HG02938 (cell line): ENCODE results near the gene MAD2L1BP.

Experiments used
- ATAC-seq: cut with Tn5 transposase; IDR thresholded peaks from one replicate; pipeline ENCODE4 v1.9.1; 2021; ENCODE audit warnings: mild to moderate bottlenecking, moderate library complexity; ENCODE audit not compliant: unreplicated experiment

MAD2L1BP gene

GRCh38 chr6:43665376-43665775 lies 29.7 kb downstream of the MAD2L1BP start:
- ATAC-seq, result no peak

DNA sequence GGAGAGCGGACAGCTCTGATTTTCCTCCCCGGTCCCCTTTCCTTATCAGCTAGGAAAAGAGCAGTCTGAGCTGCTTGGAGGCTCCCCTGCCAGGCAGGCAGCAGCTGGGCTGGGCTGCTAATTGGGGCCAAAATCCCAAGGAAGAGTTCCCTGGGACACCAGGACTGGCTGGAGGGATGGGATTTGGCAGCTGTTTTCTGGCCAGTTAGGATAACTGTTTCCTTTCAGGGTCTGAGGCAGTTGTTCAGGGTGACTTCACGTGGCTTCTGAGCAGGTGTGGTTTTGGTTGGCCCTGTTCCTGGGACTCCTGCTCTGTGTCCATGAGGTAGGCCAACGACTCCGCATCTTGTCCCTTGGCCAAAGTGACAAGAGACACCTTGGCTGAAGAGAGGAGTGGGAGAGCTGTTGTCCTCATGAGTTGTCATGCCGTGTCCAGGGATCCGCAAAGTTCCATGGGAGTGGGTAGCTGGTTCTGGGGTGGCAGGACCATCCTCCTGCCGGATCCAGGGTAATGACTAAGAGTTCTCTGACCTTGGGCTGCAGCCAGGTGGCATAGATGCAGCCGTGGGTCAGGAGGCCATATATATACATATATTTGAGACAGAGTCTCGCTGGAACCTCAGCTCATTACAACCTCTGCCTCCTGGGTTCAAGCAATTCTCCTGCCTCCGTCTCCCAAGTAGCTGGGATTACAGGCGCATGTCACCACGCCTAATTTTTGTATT lies 30.7 kb downstream of the MAD2L1BP start:
- no peak for ATAC-seq

GRCh38 chr6:43667245-43668150 lies 31.9 kb downstream of the MAD2L1BP start:
- no peak for ATAC-seq

DNA sequence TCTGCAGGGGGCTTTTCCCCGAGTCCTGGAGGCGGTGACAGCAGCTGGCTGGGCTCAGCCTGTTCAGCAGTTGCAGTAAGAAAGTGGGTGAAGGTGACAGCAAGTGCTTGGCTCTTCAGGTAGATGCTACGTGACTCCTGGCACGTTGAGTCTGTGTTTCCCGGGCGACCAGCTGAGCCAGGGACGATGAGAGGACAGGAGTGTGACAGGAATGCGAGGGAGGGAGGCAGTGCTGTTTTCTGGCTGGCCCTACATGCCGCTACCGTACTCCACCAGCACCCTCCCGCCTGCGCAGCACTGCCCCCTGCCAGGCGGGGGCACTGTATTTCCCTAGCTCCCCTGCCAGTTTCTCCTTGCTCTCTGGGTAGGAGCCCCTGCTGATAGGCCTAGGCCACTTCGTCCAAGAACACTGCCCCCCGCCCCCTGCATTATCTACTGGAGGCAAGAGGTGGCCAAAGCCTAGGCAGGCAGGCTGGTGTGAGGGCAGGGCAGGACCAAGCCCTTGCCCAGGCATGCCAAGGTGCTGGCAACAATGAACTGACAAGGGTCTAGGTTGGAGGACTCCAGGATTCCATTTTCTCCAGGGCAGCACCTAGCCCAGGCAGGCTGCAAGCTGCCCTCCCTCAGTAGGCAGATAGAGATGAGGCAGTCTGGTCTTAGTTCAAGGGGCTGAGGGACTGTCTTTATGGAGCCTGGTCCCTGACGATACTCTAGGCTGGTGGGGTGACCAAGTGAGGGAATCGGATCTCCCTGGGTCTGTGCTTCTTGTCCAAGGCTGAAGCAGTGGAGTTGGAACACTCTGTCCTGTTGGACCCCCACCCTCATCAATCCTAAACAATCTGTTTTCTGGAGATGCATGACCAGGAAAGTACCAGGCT lies 32.8 kb downstream of the MAD2L1BP start:
- ATAC-seq, result no peak

GRCh38 chr6:43669050-43669921 lies 33.6 kb downstream of the MAD2L1BP start:
- no peak for ATAC-seq

GRCh38 chr6:43669922-43670622 lies 34.4 kb downstream of the MAD2L1BP start:
- ATAC-seq, result no peak

DNA sequence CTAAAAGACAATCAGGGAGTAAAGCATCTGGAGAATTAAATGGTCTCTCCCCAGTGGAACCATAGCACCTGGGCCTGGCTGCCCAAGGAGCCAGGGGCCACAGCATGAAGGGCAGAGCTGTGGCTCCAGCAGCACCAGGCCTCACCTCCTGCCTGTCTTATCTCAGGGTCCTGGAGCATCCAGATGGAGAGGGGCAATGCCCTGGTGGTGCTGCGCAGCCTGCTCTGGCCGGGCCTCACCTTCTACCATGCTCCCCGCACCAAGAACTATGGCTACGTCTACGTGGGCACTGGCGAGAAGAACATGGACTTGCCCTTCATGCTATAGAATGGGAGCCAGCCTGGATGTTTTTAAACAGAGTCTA lies 35.0 kb downstream of the MAD2L1BP start:
- ATAC-seq, result no peak

GRCh38 chr6:43671011-43671800 lies 35.6 kb downstream of the MAD2L1BP start:
- ATAC-seq, result no peak

GRCh38 chr6:43671801-43672690 lies 36.4 kb downstream of the MAD2L1BP start:
- ATAC-seq, result no peak

DNA sequence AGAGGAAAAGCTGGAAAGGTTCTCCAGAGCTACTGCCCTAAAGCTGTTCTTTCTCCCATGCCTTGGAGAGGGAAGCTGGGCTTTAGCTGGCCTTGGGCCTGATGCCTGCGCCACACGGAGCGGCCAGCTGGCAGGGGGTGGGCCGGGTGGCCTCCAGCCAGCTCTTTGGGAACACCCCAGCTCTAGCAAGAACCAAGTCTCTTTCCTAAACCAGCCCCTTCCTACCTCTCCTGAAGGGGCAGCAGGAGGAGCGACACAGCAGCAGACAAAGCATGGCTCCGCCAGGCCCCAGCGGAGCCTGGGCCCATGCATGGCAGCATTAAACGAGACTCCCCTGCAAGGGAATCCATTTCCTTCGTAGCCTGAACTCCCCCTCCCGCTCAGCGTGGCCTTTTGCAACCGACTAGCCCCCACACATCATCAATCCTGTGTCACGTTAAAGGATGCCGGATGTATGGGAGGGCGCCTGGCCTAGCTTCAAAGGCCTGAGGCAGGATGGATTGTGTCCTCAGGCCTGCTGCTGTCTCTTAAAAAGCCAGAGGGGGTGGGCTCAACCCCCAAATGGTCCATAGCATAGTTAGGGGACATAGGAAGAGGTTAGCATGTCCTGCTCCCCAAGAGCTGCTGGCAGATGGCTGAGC lies 37.9 kb downstream of the MAD2L1BP start:
- ATAC-seq, result no peak

GRCh38 chr6:43674291-43674690 lies 38.7 kb downstream of the MAD2L1BP start:
- no peak for ATAC-seq

DNA sequence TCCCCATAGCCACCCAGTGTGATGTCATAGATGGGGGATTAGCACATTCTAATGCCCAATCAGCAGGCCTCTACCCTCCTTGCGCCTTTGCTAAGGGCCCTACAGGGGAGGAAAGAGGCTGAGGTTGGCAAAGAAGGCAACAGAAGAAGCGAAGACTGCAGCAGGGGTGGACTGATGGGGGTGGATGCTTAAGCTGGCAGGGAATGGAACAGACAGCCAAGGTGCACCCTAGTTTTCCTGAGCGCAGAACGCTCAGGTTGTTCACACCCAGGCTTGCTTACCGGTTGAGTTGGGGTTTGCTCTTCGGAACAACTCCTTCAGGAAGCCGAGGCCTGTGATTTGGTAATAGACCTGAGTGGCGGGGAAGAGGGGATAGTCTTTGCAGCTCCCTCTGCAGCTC lies 39.3 kb downstream of the MAD2L1BP start:
- ATAC-seq, result no peak

DNA sequence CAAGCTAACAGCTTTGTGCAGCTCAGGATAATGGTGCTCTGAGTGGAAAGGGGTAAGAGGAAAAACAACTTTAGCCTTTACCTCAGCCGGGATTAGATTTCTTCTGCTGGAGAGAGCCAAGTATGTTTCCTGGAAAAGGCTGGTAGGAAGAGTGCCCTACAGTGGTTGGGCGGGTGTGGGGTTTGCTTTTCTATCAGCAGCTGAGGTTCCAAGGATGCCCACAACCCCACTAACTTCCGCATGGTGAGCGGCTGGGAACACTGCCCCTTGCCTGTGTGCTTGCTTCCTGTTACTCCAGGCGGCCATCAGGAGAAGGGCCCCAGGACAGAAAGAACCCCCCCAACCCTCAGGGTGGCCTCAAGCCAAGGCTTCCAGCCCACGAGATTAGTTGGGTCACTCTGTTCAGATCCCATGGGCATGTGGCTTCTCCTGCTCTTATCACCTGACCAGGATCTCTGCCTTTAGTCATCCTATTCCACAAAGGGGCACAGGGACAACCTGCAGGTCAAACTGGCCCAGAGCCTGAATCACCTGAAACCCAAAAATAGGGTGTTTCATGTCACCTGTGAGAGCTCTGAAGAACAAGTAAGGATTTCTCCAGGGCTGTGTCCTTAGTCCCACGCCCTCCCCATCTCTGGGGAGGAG lies 41.4 kb downstream of the MAD2L1BP start:
- ATAC-seq, result no peak

- ATAC-seq, result no peak
These were observed 42.1 kb downstream of the MAD2L1BP start for GRCh38 chr6:43677759-43678158.

- ATAC-seq, result no peak
These were observed 42.7 kb downstream of the MAD2L1BP start for GRCh38 chr6:43678341-43678740.

GRCh38 chr6:43679057-43679456 lies 43.4 kb downstream of the MAD2L1BP start:
- no peak for ATAC-seq
